ENCODE measurements around the gene APBB1IP. TPM values are rescaled to one million over a fixed set of nuclear protein-coding genes. Genes with fewer than 3 reads are reported as not detected.

The APBB1IP gene
- total and polyA plus RNA-seq, 5 donors: 2.8 to 8.4 (median 6.7) TPM

- ATAC-seq (no peak), DNase-seq (no peak)
- H3K4me3 ChIP-seq (ENCODE audit: low read length): no peak overlapping the region
- WGBS: 88% methylated on average over 1 of the region's 1 CpG
- no peak overlapping the region for H3K27ac ChIP-seq (ENCODE audit: low read length)
- no peaks in the 10 kb centered on the region for H3K4me1 ChIP-seq (ENCODE audit: control insufficient read depth, insufficient read depth, low read length)
- intact Hi-C loops (cut with DNase I): no loop called here
- no peaks in the 10 kb centered on the region for H3K27me3 ChIP-seq (ENCODE audit: control insufficient read depth, insufficient read depth)
- no peaks in the 10 kb centered on the region for H3K9me3 ChIP-seq (ENCODE audit: control insufficient read depth, low read length)
Measured at GRCh38 chr10:26509307-26509706, 71.2 kb downstream of the APBB1IP start.

- WGBS: 89% methylated on average over 1 of the region's 1 CpG
Measured at GRCh38 chr10:26513101-26513500, 75.0 kb downstream of the APBB1IP start.

GRCh38 chr10:26516540-26517101 lies 78.5 kb downstream of the APBB1IP start:
- no peaks in the 10 kb centered on the region for H3K9me3 ChIP-seq (ENCODE audit: control insufficient read depth, low read length)
- no peaks in the 10 kb centered on the region for H3K4me1 ChIP-seq (ENCODE audit: control insufficient read depth, insufficient read depth, low read length)
- ATAC-seq: peak; percentile 47 to 89
- intact Hi-C loops (cut with DNase I): no loop called here
- WGBS: 12% methylated on average over 11 of the region's 11 CpGs
- H3K27me3 ChIP-seq (ENCODE audit: control insufficient read depth, insufficient read depth): no peaks in the 10 kb centered on the region
- H3K27ac ChIP-seq (ENCODE audit: low read length): no peak overlapping the region
- no peak overlapping the region for H3K4me3 ChIP-seq (ENCODE audit: low read length)
- DNase-seq: no peak

More at GRCh38 chr10:26513101-26513500, 75.0 kb downstream of the APBB1IP start:
- H3K27ac ChIP-seq (ENCODE audit: low read length): no peak overlapping the region
- ATAC-seq (no peak), DNase-seq (no peak)
- intact Hi-C loops (cut with DNase I): no loop called here
- no peaks in the 10 kb centered on the region for H3K4me1 ChIP-seq (ENCODE audit: control insufficient read depth, insufficient read depth, low read length)
- H3K9me3 ChIP-seq (ENCODE audit: control insufficient read depth, low read length): no peaks in the 10 kb centered on the region
- no peak overlapping the region for H3K4me3 ChIP-seq (ENCODE audit: low read length)
- no peaks in the 10 kb centered on the region for H3K27me3 ChIP-seq (ENCODE audit: control insufficient read depth, insufficient read depth)

GRCh38 chr10:26517141-26517867 lies 79.2 kb downstream of the APBB1IP start:
- peak in 1 of 2 donors; percentile 77 for ATAC-seq
- Histone ChIP-seq H3K27ac (ENCODE audit: low read length) (no peak overlapping the region), H3K4me3 (ENCODE audit: low read length) (no peak overlapping the region), H3K4me1 (ENCODE audit: control insufficient read depth, insufficient read depth, low read length) (no peaks in the 10 kb centered on the region), H3K9me3 (ENCODE audit: control insufficient read depth, low read length) (no peaks in the 10 kb centered on the region), H3K27me3 (ENCODE audit: control insufficient read depth, insufficient read depth) (no peaks in the 10 kb centered on the region)
- WGBS: 56% methylated on average over 9 of the region's 9 CpGs
- intact Hi-C loops (cut with DNase I): no loop called here
- DNase-seq: no peak

- no peak for DNase-seq
Measured at GRCh38 chr10:26519803-26520202, 81.7 kb downstream of the APBB1IP start.

GRCh38 chr10:26520575-26520974 lies 82.4 kb downstream of the APBB1IP start:
- no peak overlapping the region for H3K27ac ChIP-seq (ENCODE audit: low read length)
- no peak for DNase-seq
- H3K27me3 ChIP-seq (ENCODE audit: control insufficient read depth, insufficient read depth): no peaks in the 10 kb centered on the region
- H3K4me3 ChIP-seq (ENCODE audit: low read length): no peak overlapping the region
- no peak for ATAC-seq
- intact Hi-C loops (cut with DNase I): no loop called here
- H3K4me1 ChIP-seq (ENCODE audit: control insufficient read depth, insufficient read depth, low read length): no peaks in the 10 kb centered on the region
- WGBS: 68% methylated on average over 1 of the region's 1 CpG
- H3K9me3 ChIP-seq (ENCODE audit: control insufficient read depth, low read length): no peaks in the 10 kb centered on the region

More at GRCh38 chr10:26519803-26520202, 81.7 kb downstream of the APBB1IP start:
- 66% methylated on average over 1 of the region's 1 CpG for WGBS
- ATAC-seq: no peak
- intact Hi-C loops (cut with DNase I): no loop called here
- no peak overlapping the region for H3K27ac ChIP-seq (ENCODE audit: low read length)
- no peaks in the 10 kb centered on the region for H3K9me3 ChIP-seq (ENCODE audit: control insufficient read depth, low read length)
- no peaks in the 10 kb centered on the region for H3K27me3 ChIP-seq (ENCODE audit: control insufficient read depth, insufficient read depth)
- H3K4me3 ChIP-seq (ENCODE audit: low read length): no peak overlapping the region
- no peaks in the 10 kb centered on the region for H3K4me1 ChIP-seq (ENCODE audit: control insufficient read depth, insufficient read depth, low read length)

GRCh38 chr10:26524161-26524896 lies 86.2 kb downstream of the APBB1IP start:
- ATAC-seq: no peak
- H3K9me3 ChIP-seq (ENCODE audit: control insufficient read depth, low read length): no peaks in the 10 kb centered on the region
- WGBS: 55% methylated on average over 6 of the region's 6 CpGs
- no peak for DNase-seq
- intact Hi-C loops (cut with DNase I): no loop called here
- no peaks in the 10 kb centered on the region for H3K4me1 ChIP-seq (ENCODE audit: control insufficient read depth, insufficient read depth, low read length)
- H3K27me3 ChIP-seq (ENCODE audit: control insufficient read depth, insufficient read depth): no peaks in the 10 kb centered on the region
- no peak overlapping the region for H3K27ac ChIP-seq (ENCODE audit: low read length)
- no peak overlapping the region for H3K4me3 ChIP-seq (ENCODE audit: low read length)

GRCh38 chr10:26525586-26525985 lies 87.4 kb downstream of the APBB1IP start:
- no peak for DNase-seq
- no peaks in the 10 kb centered on the region for H3K9me3 ChIP-seq (ENCODE audit: control insufficient read depth, low read length)
- no peaks in the 10 kb centered on the region for H3K27me3 ChIP-seq (ENCODE audit: control insufficient read depth, insufficient read depth)
- H3K4me3 ChIP-seq (ENCODE audit: low read length): no peak overlapping the region
- no peak for ATAC-seq
- 54% methylated on average over 3 of the region's 3 CpGs for WGBS
- no peak overlapping the region for H3K27ac ChIP-seq (ENCODE audit: low read length)
- intact Hi-C loops (cut with DNase I): no loop called here
- no peaks in the 10 kb centered on the region for H3K4me1 ChIP-seq (ENCODE audit: control insufficient read depth, insufficient read depth, low read length)

GRCh38 chr10:26527018-26527417 lies 88.9 kb downstream of the APBB1IP start:
- Histone ChIP-seq H3K9me3 (ENCODE audit: control insufficient read depth, low read length) (no peaks in the 10 kb centered on the region), H3K4me3 (ENCODE audit: low read length) (no peak overlapping the region), H3K4me1 (ENCODE audit: control insufficient read depth, insufficient read depth, low read length) (no peaks in the 10 kb centered on the region), H3K27ac (ENCODE audit: low read length) (no peak overlapping the region), H3K27me3 (ENCODE audit: control insufficient read depth, insufficient read depth) (no peaks in the 10 kb centered on the region)
- 97% methylated on average over 2 of the region's 2 CpGs for WGBS
- ATAC-seq (no peak), DNase-seq (no peak)
- intact Hi-C loops (cut with DNase I): no loop called here

GRCh38 chr10:26528048-26528447 lies 89.9 kb downstream of the APBB1IP start:
- H3K4me3 ChIP-seq (ENCODE audit: low read length): no peak overlapping the region
- DNase-seq (no peak), ATAC-seq (no peak)
- 77% methylated on average over 5 of the region's 5 CpGs for WGBS
- H3K4me1 ChIP-seq (ENCODE audit: control insufficient read depth, insufficient read depth, low read length): no peaks in the 10 kb centered on the region
- intact Hi-C loops (cut with DNase I): no loop called here
- no peaks in the 10 kb centered on the region for H3K27me3 ChIP-seq (ENCODE audit: control insufficient read depth, insufficient read depth)
- H3K27ac ChIP-seq (ENCODE audit: low read length): no peak overlapping the region
- H3K9me3 ChIP-seq (ENCODE audit: control insufficient read depth, low read length): no peaks in the 10 kb centered on the region

GRCh38 chr10:26528715-26529393 lies 90.7 kb downstream of the APBB1IP start:
- intact Hi-C loops (cut with DNase I): no loop called here
- Histone ChIP-seq H3K27me3 (ENCODE audit: control insufficient read depth, insufficient read depth) (no peaks in the 10 kb centered on the region), H3K9me3 (ENCODE audit: control insufficient read depth, low read length) (no peaks in the 10 kb centered on the region), H3K4me1 (ENCODE audit: control insufficient read depth, insufficient read depth, low read length) (no peaks in the 10 kb centered on the region), H3K4me3 (ENCODE audit: low read length) (no peak overlapping the region), H3K27ac (ENCODE audit: low read length) (no peak overlapping the region)
- DNase-seq: no peak
- 81% methylated on average over 10 of the region's 10 CpGs for WGBS
- no peak for ATAC-seq

Measured in right cardiac atrium (tissue), 5 donors.